COR-L47 (cell line): Measurements from ENCODE around the gene CYSRT1.

Source experiments
- DNase-seq: peaks from one replicate; lab custom pipeline; 2025; lab: John Stamatoyannopoulos, UW

Gene CYSRT1

GRCh38 chr9:137272241-137273094 lies 47.5 kb downstream of the CYSRT1 start:
- DNase-seq: no peak

GRCh38 chr9:137273095-137273490 lies 48.1 kb downstream of the CYSRT1 start:
- no peak for DNase-seq

- no peak for DNase-seq
These were observed 48.8 kb downstream of the CYSRT1 start for GRCh38 chr9:137273611-137274320.

GRCh38 chr9:137275203-137275587 lies 50.2 kb downstream of the CYSRT1 start:
- DNase-seq: no peak
